ENCODE data around the gene HMGN1.

Gene HMGN1

GRCh38 chr21:39314143-39315027 lies 34.5 kb downstream of the HMGN1 start:
- H3K4me3 ChIP-seq (ENCODE audit: low read length) = peak overlapping the region; percentile 81
- peak; percentile 66 for DNase-seq (ENCODE audit: low read depth)
- no peak for TF ChIP-seq CTCF (IDR thresholded peaks at IDR 0.05; ENCODE audit: insufficient read depth, low read depth, low read length, missing control alignments)

GRCh38 chr21:39313571-39314142 lies 35.2 kb downstream of the HMGN1 start, which contains the start of gene BRWD1:
Gene BRWD1, minus strand, starts transcription at chr21:39313632. Its CDS starts 141 bp downstream, at chr21:39313491.
- TF ChIP-seq CTCF (IDR thresholded peaks at IDR 0.05; ENCODE audit: insufficient read depth, low read depth, low read length, missing control alignments) = no peak
- peak; percentile 86 for DNase-seq (ENCODE audit: low read depth)
- peak within 1 kb of the TSS; percentile 81 for H3K4me3 ChIP-seq (ENCODE audit: low read length)

- TF ChIP-seq CTCF (IDR thresholded peaks at IDR 0.05; ENCODE audit: insufficient read depth, low read depth, low read length, missing control alignments) = no peak
- H3K4me3 ChIP-seq (ENCODE audit: low read length) = peak overlapping the region; percentile 31
- no peak for DNase-seq (ENCODE audit: low read depth)
Observed at GRCh38 chr21:39313042-39313570, 35.8 kb downstream of the HMGN1 start.

GRCh38 chr21:39312112-39313041 lies 36.5 kb downstream of the HMGN1 start:
- DNase-seq (ENCODE audit: low read depth) = peak; percentile 90
- no peak for TF ChIP-seq CTCF (IDR thresholded peaks at IDR 0.05; ENCODE audit: insufficient read depth, low read depth, low read length, missing control alignments)
- H3K4me3 ChIP-seq (ENCODE audit: low read length) = peak overlapping the region; percentile 31

- TF ChIP-seq CTCF (IDR thresholded peaks at IDR 0.05; ENCODE audit: insufficient read depth, low read depth, low read length, missing control alignments) = no peak
- no peak for DNase-seq (ENCODE audit: low read depth)
Observed at GRCh38 chr21:39311164-39311563, 37.7 kb downstream of the HMGN1 start.

GRCh38 chr21:39307466-39307865 lies 41.4 kb downstream of the HMGN1 start:
- DNase-seq (ENCODE audit: low read depth) = no peak
- TF ChIP-seq CTCF (IDR thresholded peaks at IDR 0.05; ENCODE audit: insufficient read depth, low read depth, low read length, missing control alignments) = no peak
- H3K4me3 ChIP-seq (ENCODE audit: low read length) = no peak overlapping the region

More at GRCh38 chr21:39311164-39311563, 37.7 kb downstream of the HMGN1 start:
- no peak overlapping the region for H3K4me3 ChIP-seq (ENCODE audit: low read length)

Measured in epithelial cell of esophagus (primary cell).